Liver (tissue), 9 donors: ENCODE measurements around the gene SMOC1. TPM values are rescaled to one million over a fixed set of nuclear protein-coding genes. Genes with fewer than 3 reads are reported as not detected.

ENCODE experiments used
- DNase-seq: peaks from one replicate; pipeline ENCODE4 v3.0.0-alpha.2; 2017; ENCODE audit warnings: low spot score
- H3K27ac ChIP-seq, 2 donors: one replicate each; pipeline ENCODE4 v1.7.0; 2013; ENCODE audit warnings: inconsistent platforms in 2 of 2, low read length in 2 of 2, control low read depth in 1 of 2, low read depth in 1 of 2, mild to moderate bottlenecking in 1 of 2
- H3K27me3 ChIP-seq, 4 donors: one replicate each; pipeline versions ENCODE4 v1.6.1 to v1.7.0; 2013; ENCODE audit warnings: low read length in 3 of 4, inconsistent platforms in 1 of 4, mild to moderate bottlenecking in 1 of 4, moderate library complexity in 1 of 4; ENCODE audit not compliant: control insufficient read depth in 4 of 4, insufficient read depth in 4 of 4
- H3K36me3 ChIP-seq, 4 donors: one replicate each; pipeline versions ENCODE4 v1.6.1 to v1.7.0; 2013; ENCODE audit warnings: low read length in 3 of 4, mild to moderate bottlenecking in 3 of 4, low read depth in 1 of 4, moderate library complexity in 1 of 4; ENCODE audit not compliant: control insufficient read depth in 4 of 4, insufficient read depth in 3 of 4
- H3K4me1 ChIP-seq, 4 donors: one replicate each; pipeline versions ENCODE4 v1.6.1 to v1.7.0; 2013; ENCODE audit warnings: low read length in 3 of 4, mild to moderate bottlenecking in 3 of 4, moderate library complexity in 1 of 4; ENCODE audit not compliant: control insufficient read depth in 4 of 4, insufficient read depth in 4 of 4
- H3K4me3 ChIP-seq, 3 donors: one replicate each; pipeline versions ENCODE4 v1.6.1 to v1.7.0; 2013; ENCODE audit warnings: low read length in 3 of 3, control low read depth in 1 of 3, low read depth in 1 of 3, mild to moderate bottlenecking in 1 of 3
- H3K9ac ChIP-seq, 2 donors: one replicate each; pipeline ENCODE4 v1.7.0; 2013; ENCODE audit warnings: low read length in 2 of 2, mild to moderate bottlenecking in 2 of 2, moderate library complexity in 2 of 2, control low read depth in 1 of 2, low read depth in 1 of 2
- H3K9me3 ChIP-seq, 4 donors: one replicate each; pipeline versions ENCODE4 v1.6.1 to v1.7.0; 2013; ENCODE audit warnings: low read length in 3 of 4; ENCODE audit not compliant: control insufficient read depth in 4 of 4
- ATF3 ChIP-seq: IDR thresholded peaks from 2 replicates; pipeline ENCODE4 v1.6.1; 2016; ENCODE audit warnings: antibody characterized with exemption
- EGR1 ChIP-seq, 2 donors: IDR thresholded peaks; 2 replicates each; pipeline ENCODE4 v1.6.1; 2016 to 2018; ENCODE audit warnings: antibody characterized with exemption in 2 of 2, low read depth in 2 of 2
- FOXA1 ChIP-seq: IDR thresholded peaks from 2 replicates; pipeline ENCODE4 v1.6.1; 2016; ENCODE audit warnings: antibody characterized with exemption
- FOXA2 ChIP-seq: IDR thresholded peaks from 2 replicates; pipeline ENCODE4 v1.6.1; 2016; ENCODE audit warnings: antibody characterized with exemption
- GABPA ChIP-seq, 2 donors: IDR thresholded peaks in 1 of 2; conservative IDR thresholded peaks in 1 of 2; 2 replicates each; pipeline ENCODE4 v1.6.1; 2016; ENCODE audit warnings: antibody characterized with exemption in 2 of 2, mild to moderate bottlenecking in 1 of 2, moderate library complexity in 1 of 2
- HNF4A ChIP-seq, 2 donors: conservative IDR thresholded peaks; 2 replicates each; pipeline ENCODE4 v1.6.1; 2016; ENCODE audit warnings: antibody characterized with exemption in 2 of 2, mild to moderate bottlenecking in 2 of 2
- HNF4G ChIP-seq: IDR thresholded peaks from 2 replicates; pipeline ENCODE4 v1.6.1; 2016; ENCODE audit warnings: antibody characterized with exemption
- NR2F2 ChIP-seq: IDR thresholded peaks from 2 replicates; pipeline ENCODE4 v1.6.1; 2016; ENCODE audit warnings: antibody characterized with exemption
- RAD21 ChIP-seq, 2 donors: IDR thresholded peaks; 2 replicates each; pipeline ENCODE4 v1.6.1; 2016; ENCODE audit warnings: antibody characterized with exemption in 2 of 2, mild to moderate bottlenecking in 2 of 2
- REST ChIP-seq: IDR thresholded peaks from 2 replicates; pipeline ENCODE4 v1.6.1; 2016; ENCODE audit warnings: antibody characterized with exemption, mild to moderate bottlenecking
- RXRA ChIP-seq, 2 donors: IDR thresholded peaks; 2 replicates each; pipeline ENCODE4 v1.6.1; 2017 to 2018; ENCODE audit warnings: antibody characterized with exemption in 2 of 2, mild to moderate bottlenecking in 1 of 2
- SP1 ChIP-seq: IDR thresholded peaks from 2 replicates; pipeline ENCODE4 v1.6.1; 2018; ENCODE audit warnings: antibody characterized with exemption, mild to moderate bottlenecking
- TAF1 ChIP-seq: conservative IDR thresholded peaks from 2 replicates; pipeline ENCODE4 v1.6.1; 2016; ENCODE audit warnings: antibody characterized with exemption, mild to moderate bottlenecking
- YY1 ChIP-seq: IDR thresholded peaks from 2 replicates; pipeline ENCODE4 v1.6.1; 2016; ENCODE audit warnings: antibody characterized with exemption, mild to moderate bottlenecking
- ZBTB33 ChIP-seq: IDR thresholded peaks from 2 replicates; pipeline ENCODE4 v1.6.1; 2016; ENCODE audit warnings: antibody characterized with exemption
- WGBS: extraction: QIAGEN DNeasy Blood & Tissue Kit; methylation state at CpG from one replicate; pipeline ENCODE4 v1.1.7; 2013; 5-methylcytosine and 5-hydroxymethylcytosine counted together
- polyA plus RNA-seq, 2 donors: library from polyadenylated mRNA; stranded (reverse) in 1 of 2; unstranded in 1 of 2; fragments of 200-250 nt in 1 of 2; fragments of >200 nt in 1 of 2; fragmentation: Nextera tagmentation in 1 of 2; extraction: Ambion mirVana in 1 of 2; gene quantifications; one replicate each; pipeline versions ENCODE4 v1.2.1 to v1.2.3, GENCODE V29; 2013 to 2015
- total RNA-seq, 2 donors: library from RNA; depleted of rRNA; stranded (reverse); fragments of >200 nt; gene quantifications; one replicate each; pipeline ENCODE4 v1.2.3, GENCODE V29; 2014
- TF ChIP-seq, protein P1 (sequence below): IDR thresholded peaks from 2 replicates; pipeline ENCODE4 v1.6.1; 2016; ENCODE audit warnings: antibody characterized with exemption
- donor health status: healthy.
- donor health status: healthy.
- donor health status: healthy.
- donor health status: healthy.
- donor health status: healthy.

The SMOC1 gene
- total and polyA plus RNA-seq, 4 donors: 11.2 to 43.7 (median 27.4) TPM

- Histone ChIP-seq H3K9ac (no peak overlapping the region), H3K4me1 (peaks cover 4 to 24% (median 17%) of the 10 kb centered on the region in 4 donors), H3K9me3 (no peaks in the 10 kb centered on the region), H3K36me3 (peaks cover 0 to 12% (median 0%) of the 10 kb centered on the region in 4 donors), H3K4me3 (no peak overlapping the region), H3K27ac (no peak overlapping the region), H3K27me3 (no peaks in the 10 kb centered on the region)
- TF ChIP-seq SP1 (no peak), HNF4A (conservative IDR thresholded peaks at IDR 0.05) (peak; percentile 20 to 60)
- DNase-seq: no peak
Measured at GRCh38 chr14:69991422-69991821, 112.2 kb downstream of the SMOC1 start.

- no peak overlapping the region for H3K27ac ChIP-seq
- H3K4me3 ChIP-seq: no peak overlapping the region
- no peaks in the 10 kb centered on the region for H3K9me3 ChIP-seq
- TF ChIP-seq ZBTB33 (no peak), FOXA2 (no peak), ATF3 (no peak), YY1 (no peak), FOXA1 (no peak)
- no peak for DNase-seq
- peaks cover 0 to 6% (median 0%) of the 10 kb centered on the region in 4 donors for H3K36me3 ChIP-seq
- WGBS: 91% methylated on average over 3 of the region's 3 CpGs
- no peaks in the 10 kb centered on the region for H3K27me3 ChIP-seq
- H3K9ac ChIP-seq: no peak overlapping the region
- H3K4me1 ChIP-seq: peaks cover 4 to 30% (median 18%) of the 10 kb centered on the region in 4 donors
Measured at GRCh38 chr14:69992564-69992963, 113.3 kb downstream of the SMOC1 start.

DNA sequence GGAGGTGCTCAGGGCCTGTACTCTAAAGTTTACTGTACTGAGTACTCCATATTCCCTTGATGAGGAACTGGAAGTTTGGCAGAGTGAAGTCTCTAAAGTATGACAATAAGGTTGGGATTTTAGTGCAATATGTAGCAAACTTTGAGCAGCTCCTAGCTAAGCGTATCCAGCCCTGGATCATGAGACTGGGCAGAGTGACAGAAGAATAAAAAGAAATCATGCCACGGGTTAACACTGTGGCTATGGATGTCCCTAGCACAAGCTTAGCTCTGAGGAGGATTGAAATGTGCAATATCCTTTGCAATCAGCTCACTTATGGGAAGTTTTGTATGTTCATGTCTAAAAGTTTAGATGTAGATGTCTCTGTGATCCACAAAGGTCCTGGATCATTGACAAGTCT lies 114.1 kb downstream of the SMOC1 start:
- TF ChIP-seq HNF4G: no peak
- no peak for TF ChIP-seq HNF4A (conservative IDR thresholded peaks at IDR 0.05)
- TF ChIP-seq EGR1 (IDR thresholded peaks at IDR 0.05; ENCODE audit: low read depth in 2 of 2): no peak
- no peak for TF ChIP-seq REST
- TF ChIP-seq NR2F2: no peak
- no peak for TF ChIP-seq ZBTB33
- no peak for TF ChIP-seq ATF3
- TF ChIP-seq, protein P1, sequence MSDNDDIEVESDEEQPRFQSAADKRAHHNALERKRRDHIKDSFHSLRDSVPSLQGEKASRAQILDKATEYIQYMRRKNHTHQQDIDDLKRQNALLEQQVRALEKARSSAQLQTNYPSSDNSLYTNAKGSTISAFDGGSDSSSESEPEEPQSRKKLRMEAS: no peak
- no peak for TF ChIP-seq GABPA (IDR thresholded peaks at IDR 0.05 in 1 of 2, conservative IDR thresholded peaks at IDR 0.05 in 1 of 2)
- no peak for TF ChIP-seq FOXA1
- TF ChIP-seq TAF1: no peak
- TF ChIP-seq RAD21 (IDR thresholded peaks at IDR 0.05): no peak
- TF ChIP-seq RXRA (IDR thresholded peaks at IDR 0.05): no peak
- TF ChIP-seq YY1: no peak
- Histone ChIP-seq H3K9ac (no peak overlapping the region), H3K36me3 (peaks cover 0 to 6% (median 0%) of the 10 kb centered on the region in 4 donors), H3K27ac (no peak overlapping the region), H3K4me1 (peaks cover 4 to 37% (median 23%) of the 10 kb centered on the region in 4 donors), H3K9me3 (no peaks in the 10 kb centered on the region), H3K27me3 (no peaks in the 10 kb centered on the region), H3K4me3 (no peak overlapping the region)
- WGBS: 93% methylated on average over 2 of the region's 2 CpGs
- DNase-seq: no peak
